ENCODE results near the gene FXN.

GRCh38 chr9:69086312-69086711 is 50.8 kb downstream of the FXN start:
- no peak for TF ChIP-seq CTCF (IDR thresholded peaks at IDR 0.05; ENCODE audit: low read length)
- no peak for TF ChIP-seq EZH2 (IDR thresholded peaks at IDR 0.05; ENCODE audit: borderline replicate concordance, low read length)
